Naive thymus-derived CD4-positive, alpha-beta T cell (primary cell): Measurements from ENCODE around the gene HAUS3. TPM values are rescaled to one million over a fixed set of nuclear protein-coding genes. Genes with fewer than 3 reads are reported as not detected.

Experiments used
- ATAC-seq: fragments of 150-1000 bp; cut with Tn5 transposase; 2 replicates; pipeline ENCODE4 v1.10.0; 2021; ENCODE audit warnings: mild to moderate bottlenecking, moderate library complexity
- CTCF ChIA-PET: fragments of 350-600 bp; sonication (Branson Sonifier 250); formaldehyde crosslinking; loops from one replicate; lab custom pipeline; 2021; ENCODE audit warnings: antibody characterized with exemption; lab: Charles Lee
- POLR2A ChIA-PET: fragments of 350-600 bp; sonication (Branson Sonifier 250); formaldehyde crosslinking; loops from one replicate; lab custom pipeline; 2021; ENCODE audit warnings: antibody characterized with exemption, inconsistent platforms; lab: Charles Lee
- DNase-seq, 9 donors: peaks; one replicate each; pipeline versions ENCODE4 v3.0.0 to v3.0.0-alpha.2; 2020 to 2022; ENCODE audit warnings: mixed read lengths in 1 of 9
- H3K27ac ChIP-seq: one replicate; pipeline ENCODE4 v1.7.0; 2013; ENCODE audit warnings: mild to moderate bottlenecking, low read depth, low read length, moderate library complexity
- H3K27me3 ChIP-seq, 2 donors: one replicate each; pipeline ENCODE4 v1.7.0; 2013; ENCODE audit warnings: low read length in 2 of 2, mild to moderate bottlenecking in 2 of 2, moderate library complexity in 2 of 2; ENCODE audit not compliant: control insufficient read depth in 2 of 2, insufficient read depth in 2 of 2
- H3K36me3 ChIP-seq, 3 experiments: 1 replicate in 2 of 3; 2 replicates in 1 of 3; pipeline ENCODE4 v1.7.0; 2013; ENCODE audit warnings: low read length in 3 of 3, mild to moderate bottlenecking in 3 of 3, moderate library complexity in 1 of 3; ENCODE audit not compliant: insufficient read depth in 3 of 3, control insufficient read depth in 2 of 3
- H3K4me1 ChIP-seq, 2 donors: one replicate each; pipeline ENCODE4 v1.7.0; 2013; ENCODE audit warnings: low read length in 2 of 2, mild to moderate bottlenecking in 2 of 2, moderate library complexity in 1 of 2; ENCODE audit not compliant: control insufficient read depth in 2 of 2, insufficient read depth in 2 of 2
- H3K4me3 ChIP-seq: 2 replicates; pipeline ENCODE4 v1.7.0; 2013; ENCODE audit warnings: mild to moderate bottlenecking, low read length
- H3K9me3 ChIP-seq, 3 experiments: 1 replicate in 2 of 3; 2 replicates in 1 of 3; pipeline ENCODE4 v1.7.0; 2013; ENCODE audit warnings: low read length in 3 of 3; ENCODE audit not compliant: control insufficient read depth in 2 of 3
- H3K27ac Mint-ChIP-seq, 9 donors: one replicate each; pipeline ENCODE4 v1.8.0; 2020 to 2022; ENCODE audit warnings: mixed read lengths in 9 of 9, mild to moderate bottlenecking in 8 of 9, moderate library complexity in 5 of 9, inconsistent platforms in 2 of 9
- H3K27me3 Mint-ChIP-seq, 5 donors: one replicate each; pipeline ENCODE4 v1.8.0; 2021 to 2022; ENCODE audit warnings: mixed read lengths in 5 of 5, mild to moderate bottlenecking in 1 of 5
- H3K36me3 Mint-ChIP-seq, 5 donors: one replicate each; pipeline ENCODE4 v1.8.0; 2020 to 2022; ENCODE audit warnings: mixed read lengths in 5 of 5, mild to moderate bottlenecking in 3 of 5, inconsistent platforms in 1 of 5
- H3K4me1 Mint-ChIP-seq, 7 donors: one replicate each; pipeline ENCODE4 v1.8.0; 2020 to 2022; ENCODE audit warnings: mixed read lengths in 7 of 7, mild to moderate bottlenecking in 3 of 7, inconsistent platforms in 1 of 7
- H3K4me3 Mint-ChIP-seq, 10 donors: one replicate each; pipeline ENCODE4 v1.8.0; 2020 to 2022; ENCODE audit warnings: mild to moderate bottlenecking in 10 of 10, mixed read lengths in 10 of 10, moderate library complexity in 6 of 10, inconsistent platforms in 2 of 10
- H3K9me3 Mint-ChIP-seq, 11 donors: one replicate each; pipeline ENCODE4 v1.8.0; 2020 to 2022; ENCODE audit warnings: mixed read lengths in 11 of 11, mild to moderate bottlenecking in 4 of 11, inconsistent platforms in 1 of 11, moderate library complexity in 1 of 11
- intact Hi-C, 2 donors: fragments of 100-400 bp; cut with micrococcal nuclease; formaldehyde crosslinking; loops; one replicate each; pipeline ENCODE4 v1.15.1; 2023
- polyA plus RNA-seq, 2 donors: library from polyadenylated mRNA; unstranded; fragments of 300-500 nt; fragmentation: Illumina TruSeq; gene quantifications; one replicate each; pipeline ENCODE4 v1.2.3, GENCODE V29; 2021
- total RNA-seq, 6 experiments: library from RNA in 5 of 6; stranded (reverse) in 5 of 6; gene quantifications; 1 replicate in 5 of 6; 2 replicates in 1 of 6; pipeline ENCODE4 v1.2.3 and lab custom pipeline; 2021 to 2026

Gene HAUS3
- total and polyA plus RNA-seq, 7 experiments from 2014 or later = 18.5 to 88.2 (median 33.4) TPM

GRCh38 chr4:2186865-2187172, 55.1 kb downstream of the HAUS3 start:
- H3K36me3 Mint-ChIP-seq = peaks cover 7 to 29% (median 23%) of the 10 kb centered on the region in 5 donors
- ChIA-PET CTCF (no interaction called here), POLR2A (no interaction called here)
- DNase-seq (no peak), ATAC-seq (no peak)
- no peak overlapping the region for H3K4me3 ChIP-seq
- no peak overlapping the region for H3K27ac ChIP-seq
- intact Hi-C loops = loop anchor here in 1 of 2 donors (2.0 to 5.0 kb wide), 2 partner anchors 275 to 440 kb away; no protein-coding TSS in a partner anchor
- peaks cover 0 to 24% (median 0%) of the 10 kb centered on the region in 7 donors for H3K4me1 Mint-ChIP-seq
- H3K27ac Mint-ChIP-seq = no peak overlapping the region
- no peak overlapping the region for H3K4me3 Mint-ChIP-seq
- peaks cover 0 to 15% (median 0%) of the 10 kb centered on the region in 3 experiments for H3K9me3 ChIP-seq
- no peaks in the 10 kb centered on the region for H3K27me3 ChIP-seq
- H3K27me3 Mint-ChIP-seq = peaks cover 0 to 2% (median 0%) of the 10 kb centered on the region in 5 donors
- peaks cover 0 to 37% (median 13%) of the 10 kb centered on the region in 11 donors for H3K9me3 Mint-ChIP-seq
- H3K36me3 ChIP-seq = no peaks in the 10 kb centered on the region
- H3K4me1 ChIP-seq = no peaks in the 10 kb centered on the region

- no peak overlapping the region for H3K27ac ChIP-seq
- Mint-ChIP-seq H3K27me3 (peaks cover 0 to 2% (median 0%) of the 10 kb centered on the region in 5 donors), H3K9me3 (peaks cover 0 to 38% (median 15%) of the 10 kb centered on the region in 11 donors), H3K36me3 (peaks cover 7 to 29% (median 22%) of the 10 kb centered on the region in 5 donors), H3K4me3 (no peak overlapping the region), H3K4me1 (peaks cover 0 to 24% (median 0%) of the 10 kb centered on the region in 7 donors), H3K27ac (no peak overlapping the region)
- DNase-seq (peak in 1 of 9 donors; percentile 2), ATAC-seq (no peak)
- intact Hi-C loops = loop anchor here in 1 of 2 donors (2.0 to 5.0 kb wide), 2 partner anchors 274 to 439 kb away; no protein-coding TSS in a partner anchor
- no peaks in the 10 kb centered on the region for H3K27me3 ChIP-seq
- H3K4me3 ChIP-seq = no peak overlapping the region
- no peaks in the 10 kb centered on the region for H3K4me1 ChIP-seq
- no peaks in the 10 kb centered on the region for H3K36me3 ChIP-seq
- CTCF ChIA-PET = no interaction called here
- peaks cover 0 to 15% (median 0%) of the 10 kb centered on the region in 3 experiments for H3K9me3 ChIP-seq
- POLR2A ChIA-PET = no interaction called here
Measured at GRCh38 chr4:2186133-2186864, 55.6 kb downstream of the HAUS3 start.

GRCh38 chr4:2183394-2183793, 58.5 kb downstream of the HAUS3 start:
- intact Hi-C loops = no loop called here
- Mint-ChIP-seq H3K27me3 (peaks cover 0 to 2% (median 0%) of the 10 kb centered on the region in 5 donors), H3K27ac (no peak overlapping the region), H3K9me3 (peaks cover 0 to 37% (median 17%) of the 10 kb centered on the region in 11 donors), H3K36me3 (peaks cover 7 to 36% (median 22%) of the 10 kb centered on the region in 5 donors), H3K4me1 (peaks cover 0 to 30% (median 0%) of the 10 kb centered on the region in 7 donors), H3K4me3 (no peak overlapping the region)
- ATAC-seq = no peak
- CTCF ChIA-PET = no interaction called here
- no peak overlapping the region for H3K27ac ChIP-seq
- no peaks in the 10 kb centered on the region for H3K4me1 ChIP-seq
- no peaks in the 10 kb centered on the region for H3K27me3 ChIP-seq
- H3K36me3 ChIP-seq = no peaks in the 10 kb centered on the region
- POLR2A ChIA-PET = no interaction called here
- peaks cover 0 to 15% (median 0%) of the 10 kb centered on the region in 3 experiments for H3K9me3 ChIP-seq
- no peak for DNase-seq
- H3K4me3 ChIP-seq = no peak overlapping the region

GRCh38 chr4:2182994-2183393, 58.9 kb downstream of the HAUS3 start:
- no peak overlapping the region for H3K4me3 Mint-ChIP-seq
- no peaks in the 10 kb centered on the region for H3K36me3 ChIP-seq
- ATAC-seq (no peak), DNase-seq (no peak)
- no peak overlapping the region for H3K27ac Mint-ChIP-seq
- H3K9me3 Mint-ChIP-seq = peaks cover 0 to 36% (median 17%) of the 10 kb centered on the region in 11 donors
- POLR2A ChIA-PET = no interaction called here
- H3K4me1 ChIP-seq = no peaks in the 10 kb centered on the region
- no peaks in the 10 kb centered on the region for H3K27me3 ChIP-seq
- peaks cover 0 to 15% (median 0%) of the 10 kb centered on the region in 3 experiments for H3K9me3 ChIP-seq
- H3K36me3 Mint-ChIP-seq = peaks cover 7 to 36% (median 22%) of the 10 kb centered on the region in 5 donors
- intact Hi-C loops = no loop called here
- H3K27ac ChIP-seq = no peak overlapping the region
- peaks cover 0 to 33% (median 0%) of the 10 kb centered on the region in 7 donors for H3K4me1 Mint-ChIP-seq
- CTCF ChIA-PET = no interaction called here
- H3K27me3 Mint-ChIP-seq = peaks cover 0 to 2% (median 0%) of the 10 kb centered on the region in 5 donors
- H3K4me3 ChIP-seq = no peak overlapping the region

- Histone ChIP-seq H3K36me3 (no peaks in the 10 kb centered on the region), H3K4me1 (no peaks in the 10 kb centered on the region), H3K4me3 (no peak overlapping the region), H3K27ac (no peak overlapping the region), H3K27me3 (no peaks in the 10 kb centered on the region), H3K9me3 (peaks cover 0 to 6% (median 0%) of the 10 kb centered on the region in 3 experiments)
- POLR2A ChIA-PET = no interaction called here
- peaks cover 0 to 2% (median 0%) of the 10 kb centered on the region in 5 donors for H3K27me3 Mint-ChIP-seq
- no peak for ATAC-seq
- DNase-seq = no peak
- CTCF ChIA-PET = no interaction called here
- peaks cover 0 to 13% (median 8%) of the 10 kb centered on the region in 11 donors for H3K9me3 Mint-ChIP-seq
- intact Hi-C loops = no loop called here
- H3K4me3 Mint-ChIP-seq = no peak overlapping the region
- peaks cover 0 to 25% (median 8%) of the 10 kb centered on the region in 5 donors for H3K36me3 Mint-ChIP-seq
- no peak overlapping the region for H3K27ac Mint-ChIP-seq
- H3K4me1 Mint-ChIP-seq = peaks cover 0 to 52% (median 0%) of the 10 kb centered on the region in 7 donors
Measured at GRCh38 chr4:2180410-2180809, 61.5 kb downstream of the HAUS3 start.

GRCh38 chr4:2179717-2180116, 62.2 kb downstream of the HAUS3 start:
- no peak overlapping the region for H3K27ac ChIP-seq
- Mint-ChIP-seq H3K36me3 (peaks cover 0 to 24% (median 8%) of the 10 kb centered on the region in 5 donors), H3K27ac (no peak overlapping the region), H3K4me3 (no peak overlapping the region), H3K4me1 (peaks cover 0 to 55% (median 0%) of the 10 kb centered on the region in 7 donors), H3K9me3 (peaks cover 0 to 13% (median 8%) of the 10 kb centered on the region in 11 donors), H3K27me3 (peaks cover 0 to 2% (median 0%) of the 10 kb centered on the region in 5 donors)
- H3K27me3 ChIP-seq = no peaks in the 10 kb centered on the region
- CTCF ChIA-PET = no interaction called here
- H3K9me3 ChIP-seq = peaks cover 0 to 6% (median 0%) of the 10 kb centered on the region in 3 experiments
- intact Hi-C loops = no loop called here
- no peaks in the 10 kb centered on the region for H3K36me3 ChIP-seq
- POLR2A ChIA-PET = no interaction called here
- no peak for ATAC-seq
- H3K4me3 ChIP-seq = no peak overlapping the region
- no peaks in the 10 kb centered on the region for H3K4me1 ChIP-seq
- DNase-seq = no peak
